ENCODE results near the gene SNRNP35. TPM values are rescaled to one million over a fixed set of nuclear protein-coding genes. Genes with fewer than 3 reads are reported as not detected.

SNRNP35 gene
- polyA plus RNA-seq, 3 donors: 39.1 to 42.7 (median 40.4) TPM

Other genes with a start within 250 kb of the SNRNP35 start
- 10 to 100 TPM; 27.3 to 30.5 (median 30.3) TPM for gene MPHOSPH9, start 225.0 kb upstream of the SNRNP35 start, polyA plus RNA-seq (ENCODE audit: insufficient read length in 3 of 3)
- gene MTRFR, start 224.7 kb upstream of the SNRNP35 start, polyA plus RNA-seq (ENCODE audit: insufficient read length in 3 of 3): 10 to 100 TPM; 21.9 to 25.1 (median 22.0) TPM
- 100 to 1,000 TPM; 182 to 206 (median 199) TPM for gene CDK2AP1, start 186.3 kb upstream of the SNRNP35 start, polyA plus RNA-seq (ENCODE audit: insufficient read length in 3 of 3)
- gene SBNO1, start 93.3 kb upstream of the SNRNP35 start, polyA plus RNA-seq (ENCODE audit: insufficient read length in 3 of 3): 10 to 100 TPM; 31.5 to 32.2 (median 31.9) TPM
- gene KMT5A, start 74.0 kb upstream of the SNRNP35 start, polyA plus RNA-seq (ENCODE audit: insufficient read length in 3 of 3): 10 to 100 TPM; 47.6 to 48.3 (median 47.9) TPM
- 1 to 10 TPM; 5.6 to 6.0 (median 5.7) TPM for gene RILPL2, start 21.5 kb upstream of the SNRNP35 start, polyA plus RNA-seq (ENCODE audit: insufficient read length in 3 of 3)
- 10 to 100 TPM; 15.5 to 17.9 (median 16.1) TPM for gene RILPL1, start 75.6 kb downstream of the SNRNP35 start, polyA plus RNA-seq (ENCODE audit: insufficient read length in 3 of 3)
- gene TMED2, start 126.4 kb downstream of the SNRNP35 start, polyA plus RNA-seq (ENCODE audit: insufficient read length in 3 of 3): 100 to 1,000 TPM; 230 to 233 (median 232) TPM
- gene DDX55, start 144.0 kb downstream of the SNRNP35 start, polyA plus RNA-seq (ENCODE audit: insufficient read length in 3 of 3): 10 to 100 TPM; 21.7 to 26.6 (median 23.2) TPM
- 10 to 100 TPM; 58.6 to 62.2 (median 60.1) TPM for gene EIF2B1, start 175.5 kb downstream of the SNRNP35 start, polyA plus RNA-seq (ENCODE audit: insufficient read length in 3 of 3)
- 10 to 100 TPM; 35.0 to 37.5 (median 36.4) TPM for gene GTF2H3, start 175.7 kb downstream of the SNRNP35 start, polyA plus RNA-seq (ENCODE audit: insufficient read length in 3 of 3)
- 10 to 100 TPM; 25.8 to 28.9 (median 28.4) TPM for gene TCTN2, start 213.0 kb downstream of the SNRNP35 start, polyA plus RNA-seq (ENCODE audit: insufficient read length in 3 of 3)